HepG2 (cell line): ENCODE results near the gene PISD. TPM values are rescaled to one million over a fixed set of nuclear protein-coding genes. Genes with fewer than 3 reads are reported as not detected.

Experiments
- ATAC-seq: fragments of 200-7000 bp; cut with Tn5 transposase; 3 replicates; pipeline ENCODE4 v1.9.1; 2020; ENCODE audit warnings: mild to moderate bottlenecking, moderate library complexity
- BruUV-seq: library from RNA; stranded (reverse); fragments of 400-500 nt; replicated peaks from 2 replicates; lab custom pipeline; 2021; lab: Mats Ljungman, UMichigan
- CTCF ChIA-PET: fragments of 300-600 bp; formaldehyde crosslinking; extraction: SDS; loops from one replicate; lab custom pipeline; 2021; ENCODE audit warnings: low total read pairs, inconsistent platforms, low intra/inter-chr PET ratio; lab: Yijun Ruan, JAX
- POLR2A ChIA-PET: fragments of 350-600 bp; sonication (Branson Sonifier 250); formaldehyde crosslinking; loops from one replicate; lab custom pipeline; 2020; ENCODE audit warnings: antibody characterized with exemption, inconsistent platforms; lab: Yijun Ruan, JAX
- DNase-seq: peaks from one replicate; pipeline ENCODE4 v3.0.0-alpha.2; 2015; ENCODE audit warnings: low spot score
- FAIRE-seq: peaks from 3 replicates; lab custom pipeline; 2011; peaks lifted over from hg19 to GRCh38; lab: Jason Lieb, UNC
- H2AFZ ChIP-seq: one replicate; pipeline ENCODE4 v1.6.1; 2011; ENCODE audit warnings: low read length, inconsistent platforms
- H3K27ac ChIP-seq: fragments of 300-600 bp; 3 replicates; pipeline ENCODE4 v1.8.0; 2011; ENCODE audit warnings: mixed run types, mild to moderate bottlenecking, mixed read lengths, low read length, inconsistent platforms; ENCODE audit not compliant: insufficient read depth; ENCODE audit errors: extremely low read length
- H3K27me3 ChIP-seq, 2 experiments: fragments of 200-600 bp in 1 of 2; 2 replicates in 1 of 2; 3 replicates in 1 of 2; pipeline versions ENCODE4 v1.6.0 to v1.8.0; 2011; ENCODE audit warnings: low read length in 2 of 2, mild to moderate bottlenecking in 2 of 2, moderate library complexity in 2 of 2, inconsistent platforms in 1 of 2; ENCODE audit not compliant: insufficient read depth in 2 of 2, control insufficient read depth in 1 of 2
- H3K36me3 ChIP-seq, 2 experiments: fragments of 200-600 bp in 1 of 2; replicated peaks in 1 of 2; 2 replicates in 1 of 2; 3 replicates in 1 of 2; pipeline versions ENCODE4 v1.5.1 to v1.8.0; 2011; ENCODE audit warnings: low read length in 2 of 2, inconsistent platforms in 1 of 2; ENCODE audit not compliant: insufficient read depth in 2 of 2, control insufficient read depth in 1 of 2
- H3K4me1 ChIP-seq: 2 replicates; pipeline ENCODE4 v1.5.1; 2012; ENCODE audit warnings: low read length, inconsistent platforms; ENCODE audit not compliant: insufficient read depth
- H3K4me2 ChIP-seq: 2 replicates; pipeline ENCODE4 v1.6.0; 2011; ENCODE audit warnings: low read depth, low read length, inconsistent platforms
- H3K4me3 ChIP-seq, 3 experiments: fragments of 200-600 bp in 1 of 3; sonication (generic), shearing (Covaris generic) in 1 of 3; replicated peaks in 1 of 3; 2 replicates each; pipeline ENCODE4 v1.5.1; 2011 to 2016; ENCODE audit warnings: low read length in 3 of 3, inconsistent platforms in 2 of 3, low read depth in 2 of 3, mild to moderate bottlenecking in 2 of 3, control low read depth in 1 of 3, mixed read lengths in 1 of 3; ENCODE audit not compliant: insufficient read depth in 1 of 3
- H3K79me2 ChIP-seq: one replicate; pipeline ENCODE4 v1.6.1; 2011; ENCODE audit warnings: low read length, inconsistent platforms; ENCODE audit not compliant: insufficient read depth
- H3K9ac ChIP-seq: 2 replicates; pipeline ENCODE4 v1.6.0; 2011; ENCODE audit warnings: mild to moderate bottlenecking, low read depth, low read length, inconsistent platforms; ENCODE audit not compliant: insufficient read depth
- H3K9me3 ChIP-seq: 2 replicates; pipeline ENCODE4 v1.5.1; 2012; ENCODE audit warnings: mild to moderate bottlenecking, low read length
- H4K20me1 ChIP-seq: 2 replicates; pipeline ENCODE4 v1.6.0; 2011; ENCODE audit warnings: inconsistent platforms, mild to moderate bottlenecking, low read length, moderate library complexity; ENCODE audit not compliant: insufficient read depth
- ATF6 ChIP-seq: sonication (generic); formaldehyde crosslinking; conservative IDR thresholded peaks from 2 replicates; pipeline ENCODE4 v1.4.0; 2020; ENCODE audit warnings: missing genetic modification reagents
- CHD4 ChIP-seq: fragments of 200-600 bp; sonication (generic); IDR thresholded peaks from 2 replicates; pipeline ENCODE4 v1.7.0; 2017; ENCODE audit warnings: mild to moderate bottlenecking, low read length, borderline replicate concordance
- GTF2F1 ChIP-seq: fragments of 150-350 bp; IDR thresholded peaks from 2 replicates; pipeline ENCODE4 v1.6.1; 2014; ENCODE audit warnings: low read length
- KDM3A ChIP-seq: IDR thresholded peaks from 2 replicates; pipeline ENCODE4 v1.6.1; 2018; ENCODE audit warnings: low read depth, missing compliant biosample characterization
- KDM6A ChIP-seq: IDR thresholded peaks from 2 replicates; pipeline ENCODE4 v1.6.1; 2016; ENCODE audit warnings: low read depth
- NR2C2 ChIP-seq: sonication (generic); formaldehyde crosslinking; IDR thresholded peaks from 2 replicates; pipeline ENCODE4 v1.4.0; 2020; ENCODE audit warnings: missing genetic modification reagents, mild to moderate bottlenecking, moderate library complexity, borderline replicate concordance
- RELA ChIP-seq: sonication (generic); formaldehyde crosslinking; IDR thresholded peaks from 2 replicates; pipeline ENCODE4 v1.4.0; 2020; ENCODE audit warnings: missing genetic modification reagents
- TFDP2 ChIP-seq: sonication (generic); formaldehyde crosslinking; IDR thresholded peaks from 2 replicates; pipeline ENCODE4 v1.4.0; 2020; ENCODE audit warnings: missing genetic modification reagents
- ZFP36 ChIP-seq: fragments of 150-350 bp; IDR thresholded peaks from 2 replicates; pipeline ENCODE4 v1.6.1; 2018; ENCODE audit warnings: borderline replicate concordance, low read length, low read depth; ENCODE audit not compliant: partially characterized antibody
- ZNF253 ChIP-seq: sonication (generic); formaldehyde crosslinking; IDR thresholded peaks from 2 replicates; pipeline ENCODE4 v1.8.0; 2022; ENCODE audit warnings: mild to moderate bottlenecking, missing genetic modification reagents, borderline replicate concordance
- ZNF496 ChIP-seq: sonication (generic); formaldehyde crosslinking; IDR thresholded peaks from 2 replicates; pipeline ENCODE4 v1.8.1; 2023; ENCODE audit warnings: mild to moderate bottlenecking, moderate library complexity, missing genetic modification reagents; ENCODE audit not compliant: insufficient replicate concordance
- ZNF773 ChIP-seq: sonication (generic); formaldehyde crosslinking; IDR thresholded peaks from 2 replicates; pipeline ENCODE4 v1.4.0; 2020; ENCODE audit warnings: missing genetic modification reagents, borderline replicate concordance
- ZNF792 ChIP-seq: IDR thresholded peaks from 2 replicates; pipeline ENCODE4 v1.6.1; 2016
- WGBS: methylation state at CpG from one replicate; pipeline ENCODE4 v1.1.6; 2017; ENCODE audit warnings: low lambda C conversion rate; 5-methylcytosine and 5-hydroxymethylcytosine counted together
- in situ Hi-C: cut with HindIII; loops from 2 replicates; pipeline ENCODE4 v1.10.0; 2017; ENCODE audit warnings: low pct_unique_long_range_greater_than_20kb; ENCODE audit not compliant: extremely low pct_ligation_motif_present
- intact Hi-C: fragments of 100-400 bp; cut with micrococcal nuclease; formaldehyde crosslinking; loops from one replicate; pipeline ENCODE4 v1.10.0; 2022; ENCODE audit not compliant: unreplicated experiment
- polyA plus RNA-seq, 8 experiments: library from polyadenylated mRNA; depleted of rRNA in 3 of 8; stranded (reverse) in 7 of 8; unstranded in 1 of 8; fragments of >200 nt; fragmentation: Illumina TruSeq in 4 of 8; extraction: Trizol in 4 of 8; gene quantifications; 2 replicates each; pipeline versions ENCODE4 v1.2.1 to v1.2.3, GENCODE V29; 2011 to 2016; ENCODE audit warnings: low read depth in 4 of 8, missing spikeins in 1 of 8, mixed read lengths in 1 of 8; ENCODE audit not compliant: insufficient read depth in 1 of 8
- total RNA-seq, 5 experiments: library from RNA; depleted of rRNA; stranded (reverse); fragments of >200 nt; fragmentation: Illumina TruSeq; extraction: Trizol; gene quantifications; 2 replicates each; pipeline ENCODE4 v1.2.3, GENCODE V29; 2016; ENCODE audit warnings: low read depth in 1 of 5
- TF ChIP-seq, protein P1 (sequence below): sonication (generic); formaldehyde crosslinking; IDR thresholded peaks from 2 replicates; pipeline ENCODE4 v1.8.1; 2023; ENCODE audit warnings: mild to moderate bottlenecking, moderate library complexity, missing genetic modification reagents

The PISD gene
- total and polyA plus RNA-seq, 2 of the 13 experiments (the other 11 are each of a cell fraction or from before 2014, with no cell fraction given), result 30.1 to 47.7 TPM

- no peak overlapping the region for H3K27ac ChIP-seq
- FAIRE-seq, result no peak
- WGBS, result 96% methylated on average over 5 of the region's 5 CpGs
- intact Hi-C loops (no loop called here), in situ Hi-C loops (no loop called here)
- H3K9me3 ChIP-seq, result no peaks in the 10 kb centered on the region
- ATAC-seq, result no peak
- no peak overlapping the region for H2AFZ ChIP-seq
- BruUV-seq, result no TSS peak
- no peaks in the 10 kb centered on the region for H3K79me2 ChIP-seq
- H4K20me1 ChIP-seq, result no peaks in the 10 kb centered on the region
- CTCF ChIA-PET, result no interaction called here
- TF ChIP-seq KDM6A (CRISPR knock-in tag) (no peak), ZNF792 (CRISPR knock-in tag) (no peak), ZFP36 (no peak), TFDP2 (CRISPR knock-in tag) (no peak), GTF2F1 (no peak), NR2C2 (CRISPR knock-in tag) (no peak), ZNF253 (CRISPR knock-in tag) (no peak), CHD4 (no peak), ZNF773 (CRISPR knock-in tag) (no peak), ZNF496 (CRISPR knock-in tag) (no peak), RELA (CRISPR knock-in tag) (no peak), ATF6 (no peak), KDM3A (CRISPR knock-in tag) (no peak)
- TF ChIP-seq, protein P1, sequence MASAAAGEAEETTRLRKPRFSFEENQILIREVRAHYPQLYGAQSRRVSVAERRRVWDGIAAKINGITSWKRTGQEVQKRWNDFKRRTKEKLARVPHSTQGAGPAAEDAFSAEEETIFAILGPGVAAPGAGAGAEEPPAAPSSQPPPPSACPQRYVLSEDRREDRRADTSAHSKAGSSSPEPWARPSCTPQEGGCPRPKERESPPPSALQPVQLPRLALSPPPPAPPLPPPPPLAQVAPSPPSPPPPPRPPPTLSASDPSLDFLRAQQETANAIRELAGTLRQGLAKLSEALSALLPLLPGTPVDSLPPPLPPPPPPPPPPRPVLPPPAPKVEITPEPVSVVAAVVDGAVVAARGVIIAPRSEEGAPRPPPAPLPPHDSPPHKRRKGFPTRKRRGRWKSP (CRISPR knock-in tag), result no peak
- peaks cover 0 to 2% of the 10 kb centered on the region in 2 experiments; a peak in 4 of 5 replicates for H3K36me3 ChIP-seq
- H3K4me2 ChIP-seq, result no peak overlapping the region
- POLR2A ChIA-PET, result interaction anchor here (1.3 kb wide), 1 partner anchor 26 kb away, joined by 3 read pairs; no protein-coding TSS in a partner anchor
- peaks cover 61% of the 10 kb centered on the region for H3K4me1 ChIP-seq
- H3K9ac ChIP-seq, result no peak overlapping the region
- no peak overlapping the region for H3K4me3 ChIP-seq
- H3K27me3 ChIP-seq, result no peaks in the 10 kb centered on the region
- no peak for DNase-seq
Observed at GRCh38 chr22:31577711-31578110, 84.3 kb downstream of the PISD start.
